Dedifferentiated amniotic fluid mesenchymal stem cell (primary cell): ENCODE measurements around the gene PLEK.

Experiments
- DNase-seq: peaks from one replicate; pipeline ENCODE4 v3.0.0-alpha.2; 2016; ENCODE audit errors: extremely low spot score

The PLEK gene

DNA sequence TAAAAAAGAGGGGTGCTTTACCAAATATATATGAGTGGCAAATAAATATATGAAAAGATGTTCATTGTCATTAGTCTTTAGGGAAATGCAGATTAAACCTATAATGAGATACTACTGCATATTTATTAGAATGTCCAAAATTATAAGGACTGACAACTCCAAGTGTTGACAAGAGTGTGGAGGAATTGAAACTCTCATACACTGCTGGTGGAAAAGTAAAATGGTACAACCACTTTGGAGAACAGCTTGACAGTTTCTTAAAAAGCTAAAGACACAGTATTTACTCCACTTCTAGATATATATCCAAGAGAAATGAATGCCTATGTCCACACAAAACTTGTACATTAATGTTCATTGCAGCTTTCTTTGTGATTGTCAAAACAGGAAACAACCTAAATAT lies 50.4 kb downstream of the PLEK start:
- DNase-seq = no peak

DNA sequence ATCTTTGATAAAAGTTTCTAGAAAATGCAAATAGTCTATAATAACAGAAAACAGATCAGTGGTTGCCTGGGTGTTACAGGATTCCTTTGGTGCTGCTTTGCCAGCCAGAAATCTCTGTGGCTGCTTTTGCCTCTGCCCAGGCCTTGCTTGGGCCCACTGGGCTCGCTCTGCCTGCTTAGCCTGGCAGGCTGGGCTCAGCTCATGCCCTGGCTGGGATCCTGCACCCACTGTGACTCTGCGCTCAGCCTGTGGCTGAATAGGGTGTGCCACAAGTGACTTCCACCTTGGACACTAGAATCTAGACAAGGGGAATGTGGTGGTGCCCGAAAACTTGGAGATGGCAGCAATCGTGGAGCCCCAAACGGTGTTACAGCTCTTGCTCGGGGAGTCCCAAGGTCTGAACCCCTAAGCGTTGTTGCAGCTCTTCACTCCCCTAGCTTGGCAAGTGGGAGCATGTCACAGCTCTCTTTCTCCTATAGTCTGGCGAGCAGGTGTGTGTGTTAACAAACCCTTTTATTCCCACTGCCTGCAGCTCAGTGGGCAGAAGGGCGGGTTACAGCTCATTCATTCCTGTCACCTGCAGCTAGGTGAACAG lies 51.1 kb downstream of the PLEK start:
- DNase-seq = no peak

DNA sequence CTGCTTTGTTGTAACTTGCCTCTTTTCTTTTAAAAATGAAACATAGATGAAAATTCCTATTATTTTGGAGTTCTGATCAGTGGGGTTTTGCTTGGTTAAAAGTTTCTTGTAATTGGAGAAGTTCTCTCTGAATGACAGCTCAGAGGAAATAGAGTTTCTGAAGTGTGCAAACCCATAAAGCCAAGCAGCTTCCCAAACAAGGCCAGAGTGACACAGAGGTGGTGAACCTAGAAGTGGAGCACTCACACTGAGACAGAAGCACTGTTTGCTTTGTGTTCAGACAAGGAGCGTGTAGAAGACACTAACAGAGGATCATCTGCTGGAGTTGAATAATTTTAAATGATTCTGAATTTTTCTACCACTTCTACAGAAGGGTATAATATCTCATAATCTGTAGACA lies 52.8 kb downstream of the PLEK start:
- DNase-seq = no peak

DNA sequence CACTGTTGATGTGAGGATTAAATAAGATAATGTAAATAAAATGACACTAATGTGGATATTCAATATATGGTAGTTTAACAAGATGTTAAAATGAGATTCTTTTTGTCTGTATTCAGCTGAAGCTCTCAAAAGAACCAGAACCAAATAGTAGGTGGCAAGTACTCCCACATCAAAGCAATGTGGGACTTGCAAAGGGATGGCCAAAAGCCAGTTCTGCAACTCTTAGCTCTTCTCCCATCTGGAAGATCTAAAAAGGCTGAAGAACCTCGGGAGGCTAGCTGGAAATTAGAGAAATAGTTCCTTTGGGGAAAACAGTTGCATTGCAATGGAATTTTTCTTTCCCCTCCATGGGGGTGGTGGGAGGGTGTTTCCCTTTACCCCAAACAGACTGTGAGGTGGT lies 53.3 kb downstream of the PLEK start:
- DNase-seq = no peak

DNA sequence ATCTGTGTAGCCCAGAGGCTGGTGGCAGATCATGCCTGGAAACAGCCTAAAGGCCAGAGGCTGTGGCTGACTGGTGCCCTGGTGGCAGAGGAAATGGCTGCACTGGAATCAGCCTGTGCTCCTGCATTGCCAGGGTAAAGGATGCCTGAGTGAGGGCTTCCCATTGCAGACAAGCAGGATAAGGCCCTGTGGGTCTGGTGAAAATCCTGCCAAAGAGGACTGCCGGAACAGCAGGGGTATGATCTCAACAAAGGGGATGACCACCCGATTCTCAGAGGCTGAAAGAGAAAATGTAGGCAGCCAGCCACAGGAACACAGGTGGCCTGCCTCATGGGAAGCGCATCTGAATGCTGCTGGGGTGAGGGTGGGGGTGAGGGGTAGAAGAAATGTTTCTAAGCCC lies 53.8 kb downstream of the PLEK start:
- DNase-seq = no peak

DNA sequence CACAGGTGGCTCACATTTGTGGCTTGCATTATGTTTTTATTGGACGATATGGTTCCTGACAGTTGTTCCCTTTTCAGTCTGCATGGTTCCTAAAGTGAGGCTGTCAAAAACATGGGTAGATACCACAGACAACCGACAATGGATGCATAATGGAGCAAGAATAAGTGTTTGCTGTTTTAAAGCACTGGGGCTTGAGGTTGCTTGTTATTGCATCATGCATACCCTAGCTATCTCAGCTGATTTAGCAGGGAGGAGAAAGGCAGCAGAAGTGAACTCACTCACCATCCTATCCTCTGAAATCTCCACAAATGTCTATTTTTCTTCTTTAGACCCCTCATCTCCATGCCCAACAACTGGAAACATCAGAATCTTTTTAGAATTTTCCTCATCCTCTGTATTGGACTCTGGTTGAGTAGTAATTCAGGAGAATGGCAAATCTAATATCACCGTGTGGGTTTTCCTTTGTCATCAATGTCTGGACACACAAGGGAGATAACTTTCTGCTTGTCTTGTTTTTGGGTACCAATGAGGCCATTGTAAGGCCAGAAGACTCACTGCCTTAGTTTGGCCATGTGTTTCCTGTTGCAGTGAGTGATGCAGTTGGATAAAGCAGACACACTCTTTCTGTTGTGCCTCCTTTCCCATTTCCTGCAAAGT lies 55.3 kb downstream of the PLEK start:
- peak; percentile 60 for DNase-seq

DNA sequence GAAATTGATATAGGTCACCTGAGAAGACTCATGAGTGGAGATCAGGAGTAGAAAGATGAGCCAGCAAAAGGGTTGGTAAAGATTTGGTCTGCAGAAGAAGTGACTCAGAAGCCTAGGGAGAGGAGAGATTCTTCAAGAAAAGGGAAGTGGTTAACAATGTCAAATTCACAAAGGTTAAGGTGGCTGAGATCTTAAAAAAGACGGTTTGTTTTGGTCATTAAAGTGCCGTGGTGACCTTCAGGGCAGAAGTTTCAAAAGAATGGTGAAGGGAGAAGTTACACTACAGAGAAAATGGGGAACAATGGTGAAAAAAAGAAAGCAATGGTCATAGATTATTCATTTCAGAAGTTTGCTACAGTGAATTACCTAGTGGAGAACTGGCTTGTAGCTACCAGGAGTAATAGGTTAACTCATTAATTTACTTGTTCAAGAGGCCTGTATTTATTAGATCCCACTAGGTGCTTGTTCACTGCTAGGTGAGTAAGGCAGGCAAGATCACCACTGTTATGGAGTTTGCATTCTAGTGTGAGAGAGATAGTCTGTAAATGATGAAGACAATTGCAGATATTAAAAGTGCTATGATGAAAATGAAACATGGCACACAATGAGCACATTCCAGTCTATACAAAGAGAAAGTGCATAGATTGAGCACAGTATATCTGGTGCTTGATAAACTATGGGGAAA lies 59.0 kb downstream of the PLEK start:
- DNase-seq = no peak

DNA sequence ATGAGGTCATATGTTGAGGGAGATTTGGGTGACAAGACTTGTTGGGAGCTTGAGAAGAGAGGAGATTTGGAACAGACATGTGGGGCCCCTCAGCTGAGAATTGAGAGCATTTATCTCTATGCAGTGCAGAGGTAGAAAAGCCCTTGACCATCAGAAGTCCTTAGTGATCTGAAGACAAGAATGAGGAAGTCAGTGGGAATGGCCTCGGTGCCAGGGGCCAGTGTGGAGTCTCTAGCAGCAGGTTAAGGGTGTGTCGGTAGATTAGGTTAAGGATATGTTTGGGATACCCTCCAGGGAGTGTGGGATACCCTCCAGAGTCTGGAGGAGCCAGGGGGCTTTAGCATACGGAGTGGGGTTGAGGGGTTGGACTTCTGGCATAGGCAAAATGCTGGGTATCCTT lies 60.4 kb downstream of the PLEK start:
- DNase-seq = no peak

DNA sequence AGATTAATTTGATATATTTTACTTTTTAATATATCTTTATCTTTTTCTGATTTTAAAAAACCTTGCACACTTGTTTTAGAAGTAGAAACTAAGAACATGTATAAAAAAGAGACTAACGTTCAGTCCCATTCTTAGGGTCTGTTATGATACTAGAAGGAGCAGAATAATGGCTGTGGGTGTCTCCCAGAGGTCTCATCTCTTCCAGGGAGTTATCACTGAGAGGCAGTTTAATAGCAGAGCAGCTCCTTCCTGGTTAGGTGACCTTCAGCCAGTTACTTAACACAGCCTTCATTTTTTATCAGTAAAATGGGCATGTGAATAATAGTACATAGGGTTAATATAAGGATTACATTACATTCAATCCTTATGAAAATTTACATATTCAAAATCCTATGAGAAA lies 61.4 kb downstream of the PLEK start:
- no peak for DNase-seq

DNA sequence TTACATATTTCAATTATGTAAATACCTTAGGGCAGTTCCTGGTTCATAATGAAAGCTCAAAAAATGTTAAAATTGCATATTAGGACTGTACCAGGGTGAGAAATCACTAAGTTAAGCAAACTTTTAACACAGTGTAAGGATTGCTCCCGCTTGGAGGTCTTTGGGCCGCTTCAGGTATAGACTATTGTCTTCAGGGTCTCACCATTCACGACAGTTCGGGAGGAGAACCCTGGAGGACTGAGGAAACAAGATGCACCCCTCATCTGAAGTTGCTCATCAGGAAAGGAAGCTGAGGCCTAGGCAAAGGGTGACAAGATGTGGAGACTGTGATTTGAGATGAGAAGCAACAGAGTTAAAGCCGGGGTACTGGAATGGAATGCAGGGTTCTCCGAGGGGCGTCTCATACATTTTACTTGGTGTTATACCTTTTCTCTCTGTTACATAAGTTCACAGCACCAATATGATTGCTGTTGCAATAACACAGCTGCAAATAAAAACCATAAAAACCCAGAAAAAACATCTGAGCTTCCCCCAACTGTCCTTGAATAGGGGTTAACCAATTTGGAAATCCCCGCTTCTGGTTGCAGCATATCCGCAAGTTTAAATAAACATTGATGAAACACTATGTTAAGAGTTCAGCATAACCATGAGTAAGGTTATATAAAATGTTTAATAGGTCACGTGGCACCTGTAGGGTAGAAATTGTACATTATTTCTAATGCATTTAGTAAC lies 61.9 kb downstream of the PLEK start:
- DNase-seq = no peak

DNA sequence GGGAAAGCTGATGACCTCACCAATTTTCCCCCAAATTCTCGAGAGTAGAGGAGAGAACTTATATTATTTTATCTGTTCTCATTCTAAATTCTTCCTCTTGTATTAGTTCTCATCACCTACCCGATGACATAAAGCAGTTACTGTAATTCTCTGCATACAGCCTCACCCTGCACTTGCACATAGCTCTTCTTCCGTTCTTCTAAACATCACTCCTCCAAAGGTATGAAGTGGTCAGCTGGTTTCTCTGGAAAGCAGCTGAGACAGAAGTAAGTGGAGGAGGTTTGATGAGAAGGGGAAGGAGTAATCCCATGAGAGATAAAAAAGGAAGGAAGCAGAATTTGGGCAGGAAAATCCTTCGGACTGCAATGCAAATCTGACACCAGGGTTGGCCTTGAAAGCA lies 63.0 kb downstream of the PLEK start:
- no peak for DNase-seq

DNA sequence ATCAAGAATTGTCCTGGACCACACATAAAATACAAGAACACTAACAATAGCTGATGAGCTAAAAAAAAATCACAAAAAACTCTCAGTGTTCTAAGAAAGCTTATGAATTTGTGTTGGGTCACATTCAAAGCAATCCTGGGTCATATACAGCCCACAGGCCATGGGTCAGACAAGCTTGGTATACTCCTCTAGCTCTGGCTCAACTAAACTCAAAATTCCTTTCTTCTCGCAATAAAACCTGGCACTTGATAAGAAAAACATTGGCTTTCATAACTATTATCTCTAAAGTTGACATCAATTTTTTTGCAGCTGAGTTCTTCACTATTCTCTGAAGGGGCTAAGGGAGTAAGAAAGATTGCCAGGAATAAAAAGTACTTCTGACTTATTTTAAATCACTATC lies 63.7 kb downstream of the PLEK start:
- DNase-seq = no peak

DNA sequence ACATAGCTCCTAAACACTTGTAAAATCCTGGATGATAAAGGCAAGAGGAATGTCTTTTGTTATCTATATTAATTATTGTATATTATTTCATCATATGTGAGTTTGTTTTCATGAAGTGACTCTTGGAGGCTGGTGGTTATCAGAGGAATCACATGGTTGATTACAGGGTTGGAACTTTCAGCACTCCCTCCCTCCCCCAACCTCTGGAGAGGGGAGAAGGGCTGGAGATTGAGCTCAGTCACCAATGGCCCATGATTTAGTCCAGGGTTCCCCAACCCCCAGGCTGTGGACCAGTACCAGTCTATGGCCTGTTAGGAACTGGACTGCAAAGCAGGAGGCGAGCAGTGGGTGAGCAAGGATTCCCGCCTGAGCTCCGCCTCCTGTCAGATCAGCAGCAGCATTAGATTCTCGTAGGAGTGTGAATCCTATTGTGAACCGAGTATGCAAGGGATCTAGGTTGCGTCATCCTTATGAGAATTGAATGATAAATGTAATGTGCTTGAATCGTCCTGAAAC lies 64.3 kb downstream of the PLEK start:
- no peak for DNase-seq

DNA sequence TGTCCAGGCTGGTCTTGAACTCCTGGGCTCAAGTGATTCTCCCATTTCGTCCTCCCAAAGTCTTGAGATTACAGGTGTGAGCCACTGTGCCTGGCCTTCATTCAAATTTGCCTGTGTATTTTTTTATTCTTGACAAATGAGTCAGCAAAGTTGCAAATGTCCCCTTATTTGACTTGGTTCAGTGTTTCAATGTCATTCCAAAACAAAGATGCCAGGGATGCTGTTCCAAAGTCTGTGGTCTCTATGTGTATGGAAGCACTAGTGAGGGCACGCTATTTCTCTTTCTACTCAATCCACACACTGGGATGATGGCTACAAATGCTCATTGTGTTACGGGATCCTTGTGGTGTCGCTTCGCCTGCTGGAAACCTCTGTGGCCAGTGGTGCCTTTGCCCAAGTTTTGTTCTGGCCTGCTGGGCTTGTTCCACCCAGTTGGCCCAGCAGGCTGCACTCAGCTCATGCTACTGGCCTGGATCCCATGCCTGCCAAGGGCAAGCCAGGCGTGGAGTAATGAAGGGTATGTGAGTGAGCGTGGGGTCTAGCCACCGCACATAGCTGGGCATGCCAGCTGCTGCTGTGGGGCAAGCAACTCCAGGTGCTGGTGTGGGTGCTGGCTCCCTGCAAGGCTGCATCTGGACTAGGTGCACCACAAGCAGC lies 66.4 kb downstream of the PLEK start:
- no peak for DNase-seq

DNA sequence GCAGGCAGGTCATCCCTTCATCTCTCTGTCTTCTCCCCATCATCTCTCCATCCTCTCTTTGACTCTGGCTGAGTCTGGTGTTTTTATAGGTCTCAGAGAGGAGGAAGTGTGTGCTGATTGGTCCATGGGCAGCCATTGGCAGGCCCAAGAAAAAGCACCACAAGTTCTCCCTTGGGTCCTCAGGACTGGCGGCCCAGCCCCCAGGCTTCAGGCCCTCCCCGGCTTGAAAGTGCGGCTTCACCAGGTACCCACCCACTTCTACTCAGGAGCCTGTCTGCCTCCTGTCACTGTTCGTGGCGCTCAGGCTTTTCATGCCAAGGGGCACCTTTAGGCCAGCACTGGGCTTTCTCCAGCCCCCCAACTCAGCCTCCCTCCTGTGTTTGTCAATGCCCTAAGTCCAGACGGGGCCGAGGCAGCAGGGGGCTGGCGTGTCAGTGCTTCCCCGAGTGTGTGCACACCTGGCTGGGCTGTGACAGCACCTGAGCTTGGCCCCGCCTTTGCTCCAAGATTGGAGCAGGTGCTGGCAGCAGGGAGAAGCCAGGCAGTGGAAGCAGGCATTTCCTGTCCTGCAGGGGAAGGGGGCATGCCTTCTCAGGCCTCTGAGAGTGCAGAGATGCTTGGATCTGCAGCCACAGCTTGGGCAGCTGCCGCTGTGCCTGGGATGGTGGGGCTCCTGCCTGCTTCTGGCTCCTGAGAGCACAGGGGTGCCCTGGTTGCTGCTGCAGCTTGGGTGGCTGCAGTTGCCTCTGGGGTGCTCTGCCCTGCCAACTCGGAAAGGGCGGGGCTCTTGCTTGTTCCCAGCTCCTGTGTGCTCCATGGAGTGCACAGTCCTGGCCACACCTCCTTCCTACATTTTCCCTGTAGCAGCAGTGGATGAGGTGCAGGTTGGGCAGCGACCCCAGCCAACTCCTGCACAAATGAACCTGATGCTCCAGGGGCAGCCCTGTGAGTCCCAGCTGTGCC lies 67.9 kb downstream of the PLEK start:
- DNase-seq = no peak

DNA sequence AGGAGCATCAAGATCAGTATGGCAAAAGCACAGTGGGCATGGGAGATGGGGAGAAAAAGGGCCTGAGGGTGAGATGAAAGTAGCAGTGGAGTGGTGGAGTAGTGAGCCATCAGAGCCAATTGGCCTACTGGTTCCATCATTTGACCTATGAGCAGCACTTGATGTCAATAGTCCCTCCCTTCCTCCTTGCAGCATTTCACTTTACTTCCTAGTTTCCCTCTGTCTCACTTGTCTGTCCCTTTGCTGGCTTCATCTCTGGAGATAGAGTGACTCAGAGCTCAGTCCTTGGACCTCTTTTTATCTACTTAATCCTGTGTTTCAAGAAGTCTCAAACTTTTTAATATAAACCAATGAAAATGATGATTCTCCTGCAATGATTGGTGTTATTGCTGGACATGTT lies 69.9 kb downstream of the PLEK start:
- no peak for DNase-seq

DNA sequence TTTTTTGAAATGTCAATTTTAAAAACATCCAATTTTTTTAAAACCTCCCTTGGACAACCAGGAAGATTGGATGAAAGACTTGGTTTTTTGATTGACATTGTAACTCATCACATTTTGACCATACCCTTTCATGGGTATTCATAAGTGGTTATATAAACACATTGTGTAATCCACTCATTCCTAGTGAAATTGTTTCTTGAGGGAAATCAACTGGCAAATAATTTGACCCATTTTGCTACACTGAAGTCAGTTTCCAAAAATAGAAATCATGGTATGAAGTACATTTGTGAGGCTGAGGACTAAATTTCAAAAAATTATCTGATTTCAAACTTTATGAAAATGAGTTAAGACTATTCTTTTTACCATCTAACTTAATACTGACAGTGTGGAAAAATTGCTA lies 70.5 kb downstream of the PLEK start:
- peak; percentile 92 for DNase-seq

DNA sequence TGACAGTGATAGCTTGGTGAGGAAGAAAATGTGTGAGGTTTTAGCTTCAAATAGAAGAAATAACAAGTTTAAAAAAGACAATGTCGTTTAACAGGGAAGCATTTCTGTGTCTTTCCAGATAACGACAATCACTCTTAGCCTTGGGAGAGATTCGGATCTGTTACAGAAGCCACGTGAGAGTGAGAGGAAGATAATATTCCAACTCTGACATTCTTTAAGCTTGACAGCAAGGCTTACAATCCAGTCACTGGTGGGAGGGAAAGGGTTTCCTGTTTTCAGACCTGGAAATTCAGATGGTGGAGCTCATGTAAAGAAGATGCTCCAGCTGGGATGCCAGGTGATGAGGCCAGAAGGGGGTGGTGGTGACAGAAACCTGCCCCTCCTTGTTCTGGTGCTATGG lies 71.2 kb downstream of the PLEK start:
- peak; percentile 20 for DNase-seq

DNA sequence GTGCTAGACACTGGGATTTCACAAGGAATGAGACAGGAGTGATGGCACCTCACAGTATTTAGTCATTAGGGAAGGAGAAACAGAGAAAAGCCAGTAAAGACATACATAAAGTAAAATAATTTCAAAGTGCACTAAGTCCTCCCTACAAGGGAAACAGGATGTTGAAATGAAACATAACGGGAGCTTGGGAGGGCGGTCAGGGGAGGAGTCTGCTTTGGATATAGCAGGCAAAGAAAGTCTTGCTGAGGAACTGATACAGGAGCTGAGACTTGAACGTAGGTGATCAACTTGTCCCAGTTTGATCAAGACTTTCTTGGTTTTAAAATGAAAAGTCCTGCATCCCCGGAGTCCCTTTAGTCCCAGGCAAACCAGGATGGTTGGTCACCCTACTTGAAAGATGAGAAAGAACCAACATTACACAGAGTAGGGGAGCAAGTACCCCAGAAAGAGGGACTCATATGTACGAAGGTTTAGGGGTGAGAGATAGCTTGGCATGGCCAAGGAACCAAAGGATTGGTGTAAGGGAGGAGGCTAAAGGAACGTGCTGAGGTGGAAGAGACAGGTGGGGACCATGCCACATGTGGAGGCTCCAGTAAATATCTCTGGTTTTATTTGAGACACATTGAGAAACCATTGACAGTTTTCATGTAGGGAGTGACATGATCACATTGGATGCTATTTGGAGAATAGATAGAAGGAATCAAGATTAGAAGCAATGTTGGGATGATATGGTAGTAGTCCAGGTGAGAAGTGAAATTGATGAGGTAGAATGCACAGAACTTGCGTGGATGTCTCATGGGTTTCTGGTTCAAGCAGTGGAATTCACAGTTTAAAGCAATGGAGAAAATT lies 73.6 kb downstream of the PLEK start:
- no peak for DNase-seq
